ENCODE data around the gene IMPG2. TPM values are rescaled to one million over a fixed set of nuclear protein-coding genes. Genes with fewer than 3 reads are reported as not detected.

Gene IMPG2
- total RNA-seq, 1 donor from 2014 or later: 0.29 TPM

DNA sequence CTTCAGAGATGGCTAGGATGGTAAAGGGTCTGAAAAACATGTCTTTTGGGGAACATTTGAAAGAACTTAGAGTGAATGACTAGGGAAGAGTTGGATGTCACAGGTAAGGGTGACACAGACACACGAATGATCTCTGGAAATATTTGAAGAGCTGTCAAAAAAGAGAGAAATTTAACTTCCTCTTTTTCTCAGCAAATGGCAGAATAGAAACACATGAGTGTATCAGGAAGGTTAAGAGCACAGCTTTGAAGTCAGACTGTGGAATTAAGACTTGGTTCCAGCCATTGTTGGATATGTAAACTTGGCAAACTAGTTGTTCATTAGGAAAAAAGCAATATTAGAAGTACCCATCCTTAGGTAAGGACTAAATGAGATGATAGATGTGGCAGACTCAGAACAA, 117.7 kb downstream of the IMPG2 start:
- intact Hi-C loops (cut with DNase I): no loop called here
- no peaks in the 10 kb centered on the region for H3K9me3 ChIP-seq
- ATAC-seq (no peak), DNase-seq (no peak)
- H3K27me3 ChIP-seq: no peaks in the 10 kb centered on the region
- TF ChIP-seq, protein P1, sequence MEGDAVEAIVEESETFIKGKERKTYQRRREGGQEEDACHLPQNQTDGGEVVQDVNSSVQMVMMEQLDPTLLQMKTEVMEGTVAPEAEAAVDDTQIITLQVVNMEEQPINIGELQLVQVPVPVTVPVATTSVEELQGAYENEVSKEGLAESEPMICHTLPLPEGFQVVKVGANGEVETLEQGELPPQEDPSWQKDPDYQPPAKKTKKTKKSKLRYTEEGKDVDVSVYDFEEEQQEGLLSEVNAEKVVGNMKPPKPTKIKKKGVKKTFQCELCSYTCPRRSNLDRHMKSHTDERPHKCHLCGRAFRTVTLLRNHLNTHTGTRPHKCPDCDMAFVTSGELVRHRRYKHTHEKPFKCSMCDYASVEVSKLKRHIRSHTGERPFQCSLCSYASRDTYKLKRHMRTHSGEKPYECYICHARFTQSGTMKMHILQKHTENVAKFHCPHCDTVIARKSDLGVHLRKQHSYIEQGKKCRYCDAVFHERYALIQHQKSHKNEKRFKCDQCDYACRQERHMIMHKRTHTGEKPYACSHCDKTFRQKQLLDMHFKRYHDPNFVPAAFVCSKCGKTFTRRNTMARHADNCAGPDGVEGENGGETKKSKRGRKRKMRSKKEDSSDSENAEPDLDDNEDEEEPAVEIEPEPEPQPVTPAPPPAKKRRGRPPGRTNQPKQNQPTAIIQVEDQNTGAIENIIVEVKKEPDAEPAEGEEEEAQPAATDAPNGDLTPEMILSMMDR (IDR thresholded peaks at IDR 0.05): no peak
- H3K27ac ChIP-seq: no peak overlapping the region
- H3K4me1 ChIP-seq: no peaks in the 10 kb centered on the region
- no peak overlapping the region for H3K4me3 ChIP-seq
- no peaks in the 10 kb centered on the region for H3K36me3 ChIP-seq

GRCh38 chr3:101200461-101200860, 119.9 kb downstream of the IMPG2 start:
- Histone ChIP-seq H3K4me1 (peaks cover 4% of the 10 kb centered on the region), H3K36me3 (no peaks in the 10 kb centered on the region), H3K27ac (no peak overlapping the region), H3K4me3 (no peak overlapping the region), H3K9me3 (no peaks in the 10 kb centered on the region), H3K27me3 (no peaks in the 10 kb centered on the region)
- DNase-seq: no peak
- no peak for ATAC-seq
- intact Hi-C loops (cut with DNase I): no loop called here
- TF ChIP-seq, protein P1 (IDR thresholded peaks at IDR 0.05): no peak

- Histone ChIP-seq H3K27ac (no peak overlapping the region), H3K4me3 (no peak overlapping the region), H3K36me3 (no peaks in the 10 kb centered on the region), H3K9me3 (no peaks in the 10 kb centered on the region), H3K27me3 (no peaks in the 10 kb centered on the region), H3K4me1 (peaks cover 4% of the 10 kb centered on the region)
- ATAC-seq (peak; percentile 74), DNase-seq (no peak)
- intact Hi-C loops (cut with DNase I): no loop called here
- TF ChIP-seq, protein P1 (IDR thresholded peaks at IDR 0.05): peak; percentile 66
Observed at GRCh38 chr3:101195951-101196713, 124.2 kb downstream of the IMPG2 start.

DNA sequence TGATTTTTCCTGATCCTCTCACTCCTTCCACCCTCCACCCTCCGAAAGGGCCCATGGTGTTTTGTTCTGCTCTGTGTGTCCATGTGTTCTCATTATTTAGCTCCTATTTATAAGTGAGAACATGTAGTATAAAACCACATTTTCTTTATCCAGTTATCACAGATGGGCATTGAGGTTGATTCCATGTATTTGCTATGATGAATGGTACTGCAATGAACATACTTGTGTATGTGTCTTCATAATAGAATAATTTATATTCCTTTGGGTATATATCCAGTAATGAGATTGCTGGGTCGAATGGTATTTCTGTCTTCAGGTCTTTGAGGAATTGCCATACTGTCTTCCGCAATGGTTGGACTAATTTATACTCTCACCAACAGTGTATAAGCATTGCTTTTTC, 126.0 kb downstream of the IMPG2 start:
- H3K36me3 ChIP-seq: no peaks in the 10 kb centered on the region
- H3K4me1 ChIP-seq: peaks cover 4% of the 10 kb centered on the region
- TF ChIP-seq, protein P1 (IDR thresholded peaks at IDR 0.05): no peak
- ATAC-seq (no peak), DNase-seq (no peak)
- no peaks in the 10 kb centered on the region for H3K9me3 ChIP-seq
- no peak overlapping the region for H3K27ac ChIP-seq
- H3K27me3 ChIP-seq: no peaks in the 10 kb centered on the region
- intact Hi-C loops (cut with DNase I): no loop called here
- H3K4me3 ChIP-seq: no peak overlapping the region

- intact Hi-C loops (cut with DNase I): no loop called here
Observed at GRCh38 chr3:101193957-101194356, 126.4 kb downstream of the IMPG2 start.

More at GRCh38 chr3:101193957-101194356, 126.4 kb downstream of the IMPG2 start:
- H3K27me3 ChIP-seq: no peaks in the 10 kb centered on the region
- ATAC-seq: no peak
- DNase-seq: no peak
- no peak overlapping the region for H3K27ac ChIP-seq
- H3K4me1 ChIP-seq: peaks cover 4% of the 10 kb centered on the region
- no peaks in the 10 kb centered on the region for H3K9me3 ChIP-seq
- TF ChIP-seq, protein P1 (IDR thresholded peaks at IDR 0.05): no peak
- no peak overlapping the region for H3K4me3 ChIP-seq
- no peaks in the 10 kb centered on the region for H3K36me3 ChIP-seq
